H9 (cell line): ENCODE data around the gene DCAF15. TPM values are rescaled to one million over a fixed set of nuclear protein-coding genes. Genes with fewer than 3 reads are reported as not detected.

Experiments used
- DNase-seq: peaks from one replicate; pipeline ENCODE4 v3.0.0-alpha.2; 2017
- H2AFZ ChIP-seq: one replicate; pipeline ENCODE4 v1.6.1; 2013; ENCODE audit warnings: mild to moderate bottlenecking, low read length, control low read depth, moderate library complexity
- H2AK5ac ChIP-seq: 2 replicates; pipeline ENCODE4 v1.6.1; 2013; ENCODE audit warnings: low read length, control low read depth, mixed read lengths; ENCODE audit not compliant: insufficient read length
- H2BK120ac ChIP-seq: one replicate; pipeline ENCODE4 v1.6.1; 2013; ENCODE audit warnings: low read depth, mild to moderate bottlenecking, low read length, control low read depth, inconsistent platforms; ENCODE audit not compliant: poor library complexity, severe bottlenecking
- H2BK12ac ChIP-seq: 2 replicates; pipeline ENCODE4 v1.6.1; 2013; ENCODE audit warnings: low read length, control low read depth, mixed read lengths, low read depth; ENCODE audit not compliant: insufficient read length
- H2BK15ac ChIP-seq: 2 replicates; pipeline ENCODE4 v1.6.1; 2013; ENCODE audit warnings: low read depth, low read length, control low read depth
- H2BK20ac ChIP-seq: one replicate; pipeline ENCODE4 v1.6.1; 2013; ENCODE audit warnings: low read depth, mild to moderate bottlenecking, low read length, control low read depth, inconsistent platforms; ENCODE audit not compliant: poor library complexity, severe bottlenecking
- H2BK5ac ChIP-seq: 2 replicates; pipeline ENCODE4 v1.6.1; 2013; ENCODE audit warnings: low read length, control low read depth, mixed read lengths; ENCODE audit not compliant: insufficient read length
- H3K14ac ChIP-seq: 2 replicates; pipeline ENCODE4 v1.6.1; 2013; ENCODE audit warnings: low read length, control low read depth; ENCODE audit not compliant: insufficient read depth
- H3K18ac ChIP-seq: 2 replicates; pipeline ENCODE4 v1.6.1; 2013; ENCODE audit warnings: low read depth, mild to moderate bottlenecking, mixed read lengths, low read length, control low read depth; ENCODE audit not compliant: insufficient read length
- H3K23ac ChIP-seq: 2 replicates; pipeline ENCODE4 v1.6.1; 2013; ENCODE audit warnings: low read length, control low read depth, mixed read lengths, low read depth; ENCODE audit not compliant: insufficient read length
- H3K23me2 ChIP-seq: 2 replicates; pipeline ENCODE4 v1.6.1; 2013; ENCODE audit warnings: low read depth, mild to moderate bottlenecking, mixed read lengths, low read length, control low read depth; ENCODE audit not compliant: insufficient read length, poor library complexity, severe bottlenecking
- H3K27ac ChIP-seq: 2 replicates; pipeline ENCODE4 v1.5.1; 2013; ENCODE audit warnings: low read length, control low read depth, mixed read lengths, low read depth; ENCODE audit not compliant: insufficient read length
- H3K27me3 ChIP-seq: 2 replicates; pipeline ENCODE4 v1.6.1; 2013; ENCODE audit warnings: low read length, control low read depth, inconsistent platforms; ENCODE audit not compliant: insufficient read depth
- H3K4ac ChIP-seq: 2 replicates; pipeline ENCODE4 v1.6.1; 2013; ENCODE audit warnings: low read depth, mild to moderate bottlenecking, control low read depth, inconsistent platforms, low read length, moderate library complexity
- H3K4me1 ChIP-seq: 2 replicates; pipeline ENCODE4 v1.6.1; 2013; ENCODE audit warnings: low read length, control low read depth, inconsistent platforms; ENCODE audit not compliant: insufficient read depth
- H3K4me2 ChIP-seq: 2 replicates; pipeline ENCODE4 v1.6.1; 2013; ENCODE audit warnings: low read length, control low read depth, mixed read lengths; ENCODE audit not compliant: insufficient read length, insufficient read depth
- H3K56ac ChIP-seq: 2 replicates; pipeline ENCODE4 v1.6.1; 2013; ENCODE audit warnings: low read depth, mild to moderate bottlenecking, mixed read lengths, low read length, control low read depth; ENCODE audit not compliant: insufficient read length
- H3K79me1 ChIP-seq: 2 replicates; pipeline ENCODE4 v1.6.1; 2013; ENCODE audit warnings: low read depth, mild to moderate bottlenecking, moderate library complexity, low read length, control low read depth, inconsistent platforms; ENCODE audit not compliant: insufficient read depth, poor library complexity, severe bottlenecking
- H3K79me2 ChIP-seq: 2 replicates; pipeline ENCODE4 v1.6.1; 2013; ENCODE audit warnings: low read length, control low read depth, inconsistent platforms; ENCODE audit not compliant: insufficient read depth
- H3K9ac ChIP-seq: 2 replicates; pipeline ENCODE4 v1.6.1; 2013; ENCODE audit warnings: low read length, control low read depth, mixed read lengths; ENCODE audit not compliant: insufficient read length; ENCODE audit errors: extremely low read depth
- H3K9me3 ChIP-seq: one replicate; pipeline ENCODE4 v1.6.1; 2013; ENCODE audit warnings: low read depth, low read length, inconsistent platforms; ENCODE audit not compliant: control insufficient read depth
- H3T11ph ChIP-seq: one replicate; pipeline ENCODE4 v1.6.1; 2013; ENCODE audit warnings: mild to moderate bottlenecking, low read length, control low read depth, inconsistent platforms
- H4K20me1 ChIP-seq: one replicate; pipeline ENCODE4 v1.6.1; 2013; ENCODE audit not compliant: control insufficient read depth, insufficient read length, insufficient read depth
- H4K5ac ChIP-seq: 2 replicates; pipeline ENCODE4 v1.6.1; 2013; ENCODE audit warnings: low read depth, mild to moderate bottlenecking, mixed read lengths, low read length, control low read depth; ENCODE audit not compliant: insufficient read length
- H4K8ac ChIP-seq: replicated peaks from 2 replicates; pipeline ENCODE4 v1.6.1; 2013; ENCODE audit warnings: low read length, control low read depth, mixed read lengths, low read depth; ENCODE audit not compliant: insufficient read length
- H4K91ac ChIP-seq: 2 replicates; pipeline ENCODE4 v1.6.1; 2013; ENCODE audit warnings: low read depth, mild to moderate bottlenecking, moderate library complexity, mixed read lengths, low read length, control low read depth; ENCODE audit not compliant: insufficient read length
- H3K27ac Mint-ChIP-seq, 3 experiments: 2 replicates in 2 of 3; 3 replicates in 1 of 3; pipeline ENCODE4 v1.8.0; 2020 to 2021; ENCODE audit warnings: mixed read lengths in 3 of 3, mild to moderate bottlenecking in 1 of 3, moderate library complexity in 1 of 3
- H3K27me3 Mint-ChIP-seq: 2 replicates; pipeline ENCODE4 v1.8.0; 2021; ENCODE audit warnings: low read depth, mild to moderate bottlenecking, moderate library complexity, mixed read lengths
- H3K36me3 Mint-ChIP-seq, 3 experiments: 2 replicates in 2 of 3; 3 replicates in 1 of 3; pipeline ENCODE4 v1.8.0; 2020 to 2021; ENCODE audit warnings: low read depth in 3 of 3, mixed read lengths in 3 of 3; ENCODE audit not compliant: insufficient read depth in 1 of 3
- H3K4me1 Mint-ChIP-seq, 2 experiments: 2 replicates each; pipeline ENCODE4 v1.8.0; 2020; ENCODE audit warnings: mixed read lengths in 2 of 2
- H3K4me3 Mint-ChIP-seq, 2 experiments: 2 replicates in 1 of 2; 3 replicates in 1 of 2; pipeline ENCODE4 v1.8.0; 2020 to 2021; ENCODE audit warnings: mild to moderate bottlenecking in 2 of 2, mixed read lengths in 2 of 2, moderate library complexity in 1 of 2
- H3K9me3 Mint-ChIP-seq, 2 experiments: 2 replicates in 1 of 2; 3 replicates in 1 of 2; pipeline ENCODE4 v1.8.0; 2020; ENCODE audit warnings: mild to moderate bottlenecking in 2 of 2, mixed read lengths in 2 of 2, moderate library complexity in 1 of 2
- CTCF ChIP-seq: fragments of 200-600 bp; sonication (generic); conservative IDR thresholded peaks from 3 replicates; pipeline ENCODE4 v1.8.0; 2021; ENCODE audit warnings: antibody characterized with exemption, mild to moderate bottlenecking
- WGBS: extraction: QIAGEN DNeasy Blood & Tissue Kit; methylation state at CpG from one replicate; pipeline ENCODE4 v1.1.7; 2013; ENCODE audit warnings: missing lambda C conversion rate, low lambda C conversion rate, mixed read lengths; ENCODE audit not compliant: insufficient read length; ENCODE audit errors: extremely low coverage; 5-methylcytosine and 5-hydroxymethylcytosine counted together
- total RNA-seq: library from RNA; stranded (reverse); gene quantifications from 2 replicates; pipeline ENCODE4 v1.2.1, GENCODE V29; 2021

The DCAF15 gene
- total RNA-seq, 1 experiment from 2014 or later: 82.5 TPM

- H2BK15ac ChIP-seq: no peak overlapping the region
- H3K56ac ChIP-seq: no peak overlapping the region
- H3K79me2 ChIP-seq: no peaks in the 10 kb centered on the region
- DNase-seq: no peak
- H3T11ph ChIP-seq: no peak overlapping the region
- no peak overlapping the region for H3K4ac ChIP-seq
- peaks cover 14 to 73% (median 36%) of the 10 kb centered on the region in 3 experiments; a peak in 6 of 7 replicates for H3K36me3 Mint-ChIP-seq
- H3K27ac ChIP-seq: no peak overlapping the region
- H3K4me3 Mint-ChIP-seq: no peak overlapping the region
- no peaks in the 10 kb centered on the region for H3K4me1 ChIP-seq
- no peak overlapping the region for H2BK120ac ChIP-seq
- H3K9ac ChIP-seq: no peak overlapping the region
- H4K5ac ChIP-seq: no peak overlapping the region
- no CpG with 5 or more reads among the region's 17 CpGs for WGBS
- no peak for TF ChIP-seq CTCF
- no peaks in the 10 kb centered on the region for H3K4me1 Mint-ChIP-seq
- H4K91ac ChIP-seq: no peak overlapping the region
- no peak overlapping the region for H2BK5ac ChIP-seq
- H3K27me3 ChIP-seq: no peaks in the 10 kb centered on the region
- H2BK12ac ChIP-seq: no peak overlapping the region
- no peak overlapping the region for H2BK20ac ChIP-seq
- no peak overlapping the region for H3K23ac ChIP-seq
- H3K27ac Mint-ChIP-seq: no peak overlapping the region
- no peak overlapping the region for H2AFZ ChIP-seq
- H3K9me3 ChIP-seq: no peaks in the 10 kb centered on the region
- H4K8ac ChIP-seq: no peak overlapping the region
- no peaks in the 10 kb centered on the region for H3K79me1 ChIP-seq
- no peak overlapping the region for H3K18ac ChIP-seq
- H3K27me3 Mint-ChIP-seq: no peaks in the 10 kb centered on the region
- no peaks in the 10 kb centered on the region for H4K20me1 ChIP-seq
- H3K4me2 ChIP-seq: no peak overlapping the region
- H3K9me3 Mint-ChIP-seq: no peaks in the 10 kb centered on the region
- no peaks in the 10 kb centered on the region for H3K23me2 ChIP-seq
- no peak overlapping the region; the same call in 1 of the 2 replicates for H3K14ac ChIP-seq
- no peak overlapping the region for H2AK5ac ChIP-seq
Measured at GRCh38 chr19:13913352-13913751, 39.0 kb upstream of the DCAF15 start.
